A172 (cell line): ENCODE results near the gene ZMYND8. TPM values are rescaled to one million over a fixed set of nuclear protein-coding genes. Genes with fewer than 3 reads are reported as not detected.
A peak's percentile ranks its signal among the peaks of the same experiment; 100 is the strongest.
"Not testable (repeated sequence)": the region's sequence is repeated elsewhere in the genome, so short reads cannot be mapped to it uniquely, and the experiment has no call there.

Experiments
- DNase-seq: peaks from one replicate; pipeline ENCODE4 v3.0.0-alpha.2; 2015; ENCODE audit warnings: low spot score
- total RNA-seq: library from RNA; depleted of rRNA; stranded (reverse); fragments of >200 nt; shearing (Covaris generic); gene quantifications from 2 replicates; pipeline ENCODE4 v1.2.3, GENCODE V29; 2014; rRNA removed

Gene ZMYND8
- 19.6 and 22.1 TPM in 2 replicates for total RNA-seq

GRCh38 chr20:47356526-47357295 is at the start of gene ZMYND8:
ZMYND8 (minus strand) TSS chr20:47356699; CDS start chr20:47356670, 29 bp downstream.
- peak; percentile 95 for DNase-seq

GRCh38 chr20:47405775-47406325 is 49.4 kb upstream of the ZMYND8 start:
- DNase-seq = no peak

- peak; percentile 71 for DNase-seq
These were observed 44.2 kb upstream of the ZMYND8 start for GRCh38 chr20:47400685-47401084.

GRCh38 chr20:47397652-47398301 is 41.3 kb upstream of the ZMYND8 start:
- DNase-seq = no peak

GRCh38 chr20:47396762-47397476 is 40.4 kb upstream of the ZMYND8 start:
- peak; percentile 44 for DNase-seq

- DNase-seq = not testable (repeated sequence)
These were observed 37.5 kb upstream of the ZMYND8 start for GRCh38 chr20:47393796-47394514.

GRCh38 chr20:47392721-47393073 is 36.2 kb upstream of the ZMYND8 start:
- DNase-seq = peak; percentile 94

- DNase-seq = peak; percentile 99
These were observed 35.7 kb upstream of the ZMYND8 start for GRCh38 chr20:47392015-47392720.

GRCh38 chr20:47391276-47392010 is 34.9 kb upstream of the ZMYND8 start:
- no peak for DNase-seq

- peak; percentile 92 for DNase-seq
These were observed 33.4 kb upstream of the ZMYND8 start for GRCh38 chr20:47389867-47390347.

- DNase-seq = not testable (repeated sequence)
These were observed 29.5 kb upstream of the ZMYND8 start for GRCh38 chr20:47385968-47386367.

GRCh38 chr20:47382746-47383415 is 26.4 kb upstream of the ZMYND8 start:
- no peak for DNase-seq

GRCh38 chr20:47380481-47380880 is 24.0 kb upstream of the ZMYND8 start:
- no peak for DNase-seq

GRCh38 chr20:47379433-47380150 is 23.1 kb upstream of the ZMYND8 start:
- DNase-seq = peak; percentile 98

- DNase-seq = no peak
These were observed 20.7 kb upstream of the ZMYND8 start for GRCh38 chr20:47377122-47377722.

GRCh38 chr20:47376096-47376643 is 19.7 kb upstream of the ZMYND8 start:
- not testable (repeated sequence) for DNase-seq

GRCh38 chr20:47374121-47374520 is 17.6 kb upstream of the ZMYND8 start:
- DNase-seq = not testable (repeated sequence)

GRCh38 chr20:47373206-47373733 is 16.8 kb upstream of the ZMYND8 start:
- no peak for DNase-seq
